Ramos (cell line): ENCODE results near the gene CDC20.
"Not testable (repeated sequence)": the region's sequence is repeated elsewhere in the genome, so short reads cannot be mapped to it uniquely, and the experiment has no call there.

Source experiments
- in situ Hi-C: fragments of 300-500 bp; cut with MboI; formaldehyde crosslinking; loops from one replicate; pipeline ENCODE4 v1.14.3; 2022; ENCODE audit warnings: low sequenced_read_pairs; ENCODE audit not compliant: unreplicated experiment

The CDC20 gene

GRCh38 chr1:43354471-43354870 is 4.3 kb upstream of the CDC20 start:
- in situ Hi-C loops: no loop called here

- in situ Hi-C loops: no loop called here
Observed at GRCh38 chr1:43354936-43355335, 3.8 kb upstream of the CDC20 start.

- in situ Hi-C loops: no loop called here
Observed at GRCh38 chr1:43357251-43357650, 1.5 kb upstream of the CDC20 start.

DNA sequence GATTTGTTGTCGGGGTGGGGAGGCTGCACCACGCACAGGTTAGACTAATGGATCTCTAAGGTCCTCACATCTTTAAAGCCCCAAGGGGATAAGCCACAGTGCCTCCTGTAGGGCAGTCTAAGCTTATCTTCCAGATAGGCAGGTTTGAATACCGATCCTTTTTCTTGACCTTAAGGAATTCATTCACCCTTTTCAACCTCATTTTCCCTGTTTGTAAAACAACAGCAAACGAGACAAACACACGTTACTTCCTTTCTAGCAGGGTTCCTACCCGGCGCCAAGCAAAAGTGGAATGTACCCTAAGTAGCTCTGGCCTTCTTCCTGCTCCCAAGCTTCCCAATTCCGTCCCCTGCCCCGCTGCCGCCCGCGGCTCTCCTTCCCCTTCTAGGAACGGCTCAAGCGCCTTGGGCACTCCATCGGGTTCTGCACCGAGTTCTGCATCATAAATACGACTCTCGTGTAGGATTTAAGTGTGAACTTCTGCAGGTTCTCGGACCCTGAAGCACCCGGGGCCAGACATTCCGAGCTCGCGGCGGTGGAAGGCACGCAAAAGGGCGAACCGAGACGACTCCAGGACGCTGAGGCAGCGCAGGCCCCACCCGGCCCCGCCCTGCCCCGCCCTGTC is 548 bp upstream of the CDC20 start:
- in situ Hi-C loops: no loop called here

- in situ Hi-C loops: no loop called here
Observed at GRCh38 chr1:43359696-43360095, 915 bp downstream of the CDC20 start.

GRCh38 chr1:43360616-43361015 is 1.8 kb downstream of the CDC20 start:
- in situ Hi-C loops: no loop called here

DNA sequence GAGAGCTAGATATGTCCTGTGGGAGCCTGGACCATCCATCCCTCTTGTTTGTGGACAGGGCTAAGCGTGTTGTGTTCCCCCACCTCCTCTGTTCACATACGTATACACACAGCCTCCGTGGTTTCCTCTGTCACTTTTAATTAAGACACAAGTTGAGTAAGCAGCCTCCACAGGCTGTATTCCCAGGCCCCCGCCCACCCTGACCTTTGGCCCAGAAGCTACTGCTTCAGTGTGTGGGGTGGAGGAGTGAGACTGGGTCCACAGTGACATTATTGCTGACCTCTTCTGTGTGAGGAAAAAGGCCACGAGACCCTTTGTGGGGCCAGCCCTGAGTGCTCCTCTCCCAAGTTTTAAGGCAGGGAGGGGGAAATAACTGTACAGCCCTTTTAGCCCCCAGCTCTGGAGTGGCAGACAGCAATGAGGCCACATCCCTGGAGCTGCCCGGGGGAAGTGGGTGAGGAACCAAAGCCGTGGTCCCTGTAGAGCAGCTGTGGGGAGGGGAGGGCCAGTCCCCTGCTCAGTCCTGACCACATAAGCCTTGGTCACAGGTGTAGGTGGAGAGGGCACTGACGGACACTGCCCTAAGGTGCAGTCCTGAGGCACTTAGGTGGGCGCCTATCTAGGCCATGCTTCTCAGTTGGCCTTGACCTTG is 4.6 kb downstream of the CDC20 start:
- in situ Hi-C loops: no loop called here

DNA sequence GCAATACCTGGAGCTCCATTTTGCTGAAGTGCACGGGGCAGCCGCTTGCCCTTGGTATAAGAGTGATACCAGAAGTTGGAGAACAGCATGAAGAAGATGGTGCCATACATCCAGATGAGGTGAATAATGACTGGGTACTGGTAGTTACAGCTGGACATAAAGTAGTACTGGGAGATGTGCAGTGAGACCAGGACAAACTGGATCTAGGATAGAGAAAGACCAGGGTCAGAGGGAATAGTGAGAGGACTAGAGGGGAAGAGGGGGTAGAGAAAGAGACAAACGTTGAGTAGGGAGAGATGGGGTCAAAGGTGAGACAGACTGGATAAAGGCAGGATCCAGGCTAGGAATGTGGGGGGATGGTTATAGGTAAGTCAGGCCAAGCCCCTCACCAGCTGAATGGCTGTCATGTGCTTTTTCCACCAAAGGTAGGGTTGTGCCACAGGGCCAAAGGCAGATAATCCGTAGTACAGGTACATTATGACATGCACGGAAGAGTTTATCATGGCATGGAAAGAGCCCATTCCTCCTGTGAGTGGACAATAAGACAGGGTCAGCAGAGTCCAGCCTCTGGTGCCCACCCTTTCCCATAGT is 5.2 kb downstream of the CDC20 start:
- in situ Hi-C loops: no loop called here

GRCh38 chr1:43365678-43366077 is 6.9 kb downstream of the CDC20 start:
- in situ Hi-C loops: no loop called here

DNA sequence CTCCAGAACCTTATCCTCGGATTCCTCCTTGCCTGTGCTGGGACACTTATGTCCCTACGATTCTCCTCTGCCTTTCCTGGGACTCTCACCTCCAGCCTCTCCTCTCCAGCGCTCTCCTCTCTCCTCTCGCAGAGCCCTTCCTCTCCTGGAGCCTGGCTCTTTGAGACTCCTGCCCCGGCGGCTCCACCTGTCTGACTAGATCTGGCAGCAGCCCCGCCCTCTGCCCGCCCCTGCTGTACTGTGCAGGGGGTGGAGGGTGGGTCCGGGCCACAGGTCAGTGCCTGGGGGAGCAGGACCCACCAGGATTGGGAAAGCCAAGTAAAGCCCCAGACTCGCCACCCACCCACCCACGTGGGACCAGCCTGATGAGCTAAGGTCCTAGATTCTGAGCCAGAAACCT is 7.4 kb downstream of the CDC20 start:
- in situ Hi-C loops: no loop called here

- in situ Hi-C loops: no loop called here
Observed at GRCh38 chr1:43366601-43367025, 7.8 kb downstream of the CDC20 start.

DNA sequence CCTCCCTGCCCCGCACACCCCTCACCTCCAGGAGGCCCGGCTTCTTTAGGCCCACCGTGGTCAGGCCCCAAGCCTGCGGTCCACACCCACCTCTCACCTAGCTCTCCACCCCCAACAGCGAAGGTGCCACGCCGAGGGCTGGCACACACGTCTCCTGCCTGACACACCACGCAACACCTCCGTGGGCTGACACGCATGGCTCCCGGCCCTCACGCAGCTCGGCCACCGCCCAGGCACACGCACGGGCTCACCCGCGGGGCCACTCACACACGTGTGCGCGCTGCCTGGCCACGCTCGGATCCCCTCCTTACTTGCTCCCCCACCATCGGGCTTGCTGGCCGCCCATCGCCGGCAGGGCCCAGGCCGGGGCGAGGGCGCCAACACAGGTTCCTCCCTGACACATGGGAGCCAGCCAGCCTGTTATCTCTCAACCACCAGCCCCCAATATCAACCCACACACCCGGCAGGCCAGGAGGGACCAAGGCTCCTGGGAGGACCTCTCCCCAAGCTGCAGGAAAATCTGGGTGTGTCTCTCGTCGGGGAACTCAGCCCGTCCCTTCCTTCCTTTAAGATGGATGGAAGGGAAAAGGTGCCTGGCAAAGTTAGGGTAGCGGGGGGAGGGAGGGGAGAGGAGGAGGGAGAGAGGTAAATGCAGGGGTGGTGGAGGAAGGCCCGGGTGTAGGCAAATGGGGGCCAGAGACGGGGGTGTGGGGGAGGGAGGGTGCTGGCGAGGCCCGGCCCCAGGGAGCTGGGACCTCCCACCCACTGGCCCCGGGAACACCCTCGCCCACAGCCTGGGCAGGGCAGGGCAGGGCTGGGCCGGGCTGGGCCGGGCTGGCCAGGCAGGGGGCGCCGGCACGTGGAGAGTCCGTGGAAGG is 8.5 kb downstream of the CDC20 start:
- in situ Hi-C loops: no loop called here

DNA sequence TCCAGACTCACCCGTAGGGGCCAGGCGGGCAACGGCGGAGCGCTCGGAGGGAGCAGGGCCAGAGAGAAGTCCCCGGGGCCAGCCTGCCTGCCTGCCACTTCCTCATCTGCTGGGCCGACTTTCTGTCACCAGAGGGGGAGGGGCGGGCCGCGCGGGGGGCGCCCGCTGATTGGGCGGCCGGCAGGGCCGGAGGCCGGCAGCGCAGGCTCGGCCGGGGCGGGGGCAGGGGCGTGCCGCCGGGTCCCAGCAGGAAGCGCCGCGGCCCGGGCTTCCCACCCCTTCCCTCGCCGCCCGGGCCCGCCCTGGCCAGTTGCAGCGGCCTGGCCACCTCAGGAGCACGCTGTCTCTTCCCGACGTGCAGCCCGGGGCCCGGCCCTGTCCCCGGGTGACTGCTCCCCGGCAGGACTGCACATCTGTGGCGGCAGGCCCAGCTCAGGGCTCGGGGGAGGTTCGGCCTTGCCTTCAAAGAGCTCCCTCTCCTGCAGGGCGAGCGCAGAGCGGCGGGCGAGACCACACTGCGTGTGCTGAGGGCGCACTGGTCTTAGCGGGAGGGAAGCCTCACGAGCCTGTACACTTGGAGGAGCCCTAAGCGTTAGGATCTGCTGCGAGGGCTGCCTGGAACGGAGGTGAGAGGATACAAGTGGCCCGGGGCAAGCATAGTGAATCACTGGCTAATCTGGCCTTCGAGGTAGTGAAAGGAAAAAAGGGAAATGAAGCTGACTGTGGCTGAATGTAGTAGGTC is 9.3 kb downstream of the CDC20 start, which contains the start of gene ELOVL1:
Gene ELOVL1, minus strand, starts transcription at position 108 of the 742 bp plus-strand sequence. CDS start 2,402 bp downstream, outside the sequence.
- in situ Hi-C loops: no loop called here

- in situ Hi-C loops: no loop called here
Observed at GRCh38 chr1:43368646-43369020, 9.9 kb downstream of the CDC20 start.

- in situ Hi-C loops: not testable (repeated sequence)
Observed at GRCh38 chr1:43369779-43370178, 11.0 kb downstream of the CDC20 start.

- in situ Hi-C loops: no loop called here
Observed at GRCh38 chr1:43370564-43370963, 11.8 kb downstream of the CDC20 start.

GRCh38 chr1:43372172-43372571 is 13.4 kb downstream of the CDC20 start:
- in situ Hi-C loops: no loop called here

GRCh38 chr1:43373066-43373940 is 14.5 kb downstream of the CDC20 start:
- in situ Hi-C loops: no loop called here

DNA sequence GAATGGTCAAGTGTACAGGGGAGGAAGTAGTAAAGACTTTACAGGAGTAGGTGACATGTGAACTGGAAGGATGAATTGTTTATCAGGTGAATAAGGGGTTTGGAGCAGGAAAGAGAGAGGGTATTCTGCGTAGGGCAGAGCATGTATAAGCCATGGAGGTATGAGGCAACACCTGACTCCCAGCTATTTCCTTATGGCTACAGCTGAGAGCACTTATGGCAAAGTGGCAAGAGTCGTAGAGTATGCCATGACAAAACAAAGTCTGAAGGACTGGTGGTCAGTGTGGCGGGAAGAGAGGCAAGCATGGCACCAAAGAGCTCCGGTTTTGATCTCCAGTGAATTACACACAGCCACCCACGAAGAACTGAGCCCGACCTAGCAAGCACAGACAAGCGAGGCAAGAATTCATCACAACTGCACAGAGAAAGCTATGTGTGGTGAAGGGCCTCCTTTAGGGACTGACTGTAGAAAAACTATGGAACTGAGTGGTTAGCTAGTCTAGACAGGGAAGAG is 18.0 kb downstream of the CDC20 start:
- in situ Hi-C loops: no loop called here
